Duodenal mucosa (tissue), 2 donors: ENCODE measurements around the gene EXO1.
A peak's percentile ranks its signal among the peaks of the same experiment; 100 is the strongest.
"Not testable (repeated sequence)": the region's sequence is repeated elsewhere in the genome, so short reads cannot be mapped to it uniquely, and the experiment has no call there.

ENCODE experiments used
- H3K27ac ChIP-seq: one replicate; pipeline ENCODE4 v1.7.0; 2013; ENCODE audit warnings: low read depth, low read length
- H3K27me3 ChIP-seq, 2 donors: one replicate each; pipeline ENCODE4 v1.7.0; 2013; ENCODE audit warnings: low read length in 2 of 2, control low read depth in 1 of 2; ENCODE audit not compliant: insufficient read depth in 2 of 2, control insufficient read depth in 1 of 2
- H3K36me3 ChIP-seq, 2 donors: one replicate each; pipeline ENCODE4 v1.7.0; 2013; ENCODE audit warnings: low read length in 2 of 2, control low read depth in 1 of 2; ENCODE audit not compliant: insufficient read depth in 2 of 2, control insufficient read depth in 1 of 2
- H3K4me1 ChIP-seq, 2 donors: one replicate each; pipeline ENCODE4 v1.7.0; 2013; ENCODE audit warnings: low read length in 2 of 2, control low read depth in 1 of 2; ENCODE audit not compliant: insufficient read depth in 2 of 2, control insufficient read depth in 1 of 2
- H3K4me3 ChIP-seq, 2 donors: one replicate each; pipeline ENCODE4 v1.7.0; 2013; ENCODE audit warnings: low read length in 2 of 2, low read depth in 1 of 2
- H3K9ac ChIP-seq, 2 donors: one replicate each; pipeline ENCODE4 v1.7.0; 2013; ENCODE audit warnings: low read length in 2 of 2, low read depth in 1 of 2
- H3K9me3 ChIP-seq, 2 donors: one replicate each; pipeline ENCODE4 v1.7.0; 2013; ENCODE audit warnings: low read length in 2 of 2, control low read depth in 1 of 2; ENCODE audit not compliant: control insufficient read depth in 1 of 2

Gene EXO1

DNA sequence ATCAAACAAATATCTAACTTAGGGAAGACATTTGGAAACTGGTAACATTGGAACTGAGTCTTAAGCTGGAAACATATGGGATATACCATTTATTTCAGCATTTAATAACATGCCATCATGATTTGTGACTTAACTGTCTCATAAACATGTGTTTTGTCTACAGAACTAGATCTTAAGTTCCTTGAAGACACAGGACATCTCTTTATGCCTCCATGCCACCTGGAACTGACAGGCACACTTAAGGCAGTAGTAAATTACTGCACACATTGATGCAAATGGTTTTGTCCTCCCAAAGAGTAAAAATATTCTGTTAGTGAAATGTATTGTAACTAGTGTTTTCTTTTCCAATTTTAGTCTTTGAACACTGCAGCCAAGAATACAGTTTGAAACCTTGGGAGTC is 1.6 kb upstream of the EXO1 start:
- Histone ChIP-seq H3K9me3 (no peaks in the 10 kb centered on the region), H3K9ac (no peak overlapping the region), H3K27ac (no peak overlapping the region), H3K27me3 (no peaks in the 10 kb centered on the region), H3K4me3 (no peak overlapping the region), H3K4me1 (peaks cover 12 to 13% of the 10 kb centered on the region in 2 donors), H3K36me3 (no peaks in the 10 kb centered on the region)

- no peak overlapping the region for H3K27ac ChIP-seq
- H3K9me3 ChIP-seq: no peaks in the 10 kb centered on the region
- no peaks in the 10 kb centered on the region for H3K36me3 ChIP-seq
- H3K4me3 ChIP-seq: peak overlapping the region; percentile 88 to 91
- peaks cover 12 to 13% of the 10 kb centered on the region in 2 donors for H3K4me1 ChIP-seq
- H3K9ac ChIP-seq: peak overlapping the region; percentile 67 to 90
- no peaks in the 10 kb centered on the region for H3K27me3 ChIP-seq
Observed at GRCh38 chr1:241846862-241847539, 1.0 kb upstream of the EXO1 start.

DNA sequence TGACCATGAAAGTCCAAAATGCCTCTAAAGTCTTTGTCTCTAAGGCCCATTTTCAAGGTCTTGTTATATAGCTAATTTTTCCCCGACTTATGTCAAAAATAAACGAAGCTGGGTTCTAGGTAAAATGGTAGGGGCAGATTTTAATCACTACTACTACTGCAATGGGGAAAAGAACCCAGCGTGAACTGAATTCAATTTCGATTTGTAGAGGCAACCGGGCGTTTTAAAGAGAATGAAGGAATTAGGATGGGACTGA is 536 bp upstream of the EXO1 start:
- no peaks in the 10 kb centered on the region for H3K27me3 ChIP-seq
- no peaks in the 10 kb centered on the region for H3K36me3 ChIP-seq
- peak overlapping the region; percentile 99 for H3K27ac ChIP-seq
- H3K9me3 ChIP-seq: no peaks in the 10 kb centered on the region
- H3K4me1 ChIP-seq: peaks cover 12 to 13% of the 10 kb centered on the region in 2 donors
- H3K4me3 ChIP-seq: peak overlapping the region; percentile 88 to 91
- peak overlapping the region; percentile 67 to 90 for H3K9ac ChIP-seq

DNA sequence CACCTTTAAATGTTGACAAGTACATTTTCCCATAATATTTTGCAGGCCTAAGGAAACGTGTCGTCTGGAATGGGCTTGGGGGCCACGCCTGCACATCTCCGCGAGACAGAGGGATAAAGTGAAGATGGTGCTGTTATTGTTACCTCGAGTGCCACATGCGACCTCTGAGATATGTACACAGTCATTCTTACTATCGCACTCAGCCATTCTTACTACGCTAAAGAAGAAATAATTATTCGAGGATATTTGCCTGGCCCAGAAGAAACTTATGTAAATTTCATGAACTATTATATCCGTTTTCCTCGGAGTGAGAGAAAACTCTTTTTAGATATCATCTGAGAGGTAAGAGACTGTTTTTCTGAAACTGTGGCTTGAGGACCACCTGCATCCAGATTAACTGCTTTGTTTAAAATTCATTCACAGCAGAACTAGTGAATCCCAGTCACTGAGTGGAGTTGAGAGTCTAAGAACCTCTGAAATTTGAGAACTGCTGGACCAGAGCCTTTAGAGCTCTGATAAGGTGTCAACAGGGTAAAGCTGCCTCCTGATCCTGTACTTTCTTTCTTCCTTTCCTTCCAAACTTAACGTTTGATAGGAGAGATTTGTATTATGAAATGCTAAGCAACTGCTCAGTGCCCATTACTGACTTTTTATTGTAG is 811 bp downstream of the EXO1 start:
- H3K9ac ChIP-seq: peak overlapping the region; percentile 67 to 90
- no peak overlapping the region for H3K27ac ChIP-seq
- H3K4me1 ChIP-seq: peaks cover 12 to 13% of the 10 kb centered on the region in 2 donors
- H3K27me3 ChIP-seq: no peaks in the 10 kb centered on the region
- H3K36me3 ChIP-seq: no peaks in the 10 kb centered on the region
- no peaks in the 10 kb centered on the region for H3K9me3 ChIP-seq
- peak overlapping the region; percentile 88 to 91 for H3K4me3 ChIP-seq

GRCh38 chr1:241849345-241849695 is 1.3 kb downstream of the EXO1 start:
- peak overlapping the region in 1 of 2 donors; percentile 91 for H3K4me3 ChIP-seq
- H3K9ac ChIP-seq: no peak overlapping the region
- no peaks in the 10 kb centered on the region for H3K36me3 ChIP-seq
- H3K27ac ChIP-seq: no peak overlapping the region
- H3K4me1 ChIP-seq: peaks cover 12 to 13% of the 10 kb centered on the region in 2 donors
- no peaks in the 10 kb centered on the region for H3K9me3 ChIP-seq
- H3K27me3 ChIP-seq: no peaks in the 10 kb centered on the region

DNA sequence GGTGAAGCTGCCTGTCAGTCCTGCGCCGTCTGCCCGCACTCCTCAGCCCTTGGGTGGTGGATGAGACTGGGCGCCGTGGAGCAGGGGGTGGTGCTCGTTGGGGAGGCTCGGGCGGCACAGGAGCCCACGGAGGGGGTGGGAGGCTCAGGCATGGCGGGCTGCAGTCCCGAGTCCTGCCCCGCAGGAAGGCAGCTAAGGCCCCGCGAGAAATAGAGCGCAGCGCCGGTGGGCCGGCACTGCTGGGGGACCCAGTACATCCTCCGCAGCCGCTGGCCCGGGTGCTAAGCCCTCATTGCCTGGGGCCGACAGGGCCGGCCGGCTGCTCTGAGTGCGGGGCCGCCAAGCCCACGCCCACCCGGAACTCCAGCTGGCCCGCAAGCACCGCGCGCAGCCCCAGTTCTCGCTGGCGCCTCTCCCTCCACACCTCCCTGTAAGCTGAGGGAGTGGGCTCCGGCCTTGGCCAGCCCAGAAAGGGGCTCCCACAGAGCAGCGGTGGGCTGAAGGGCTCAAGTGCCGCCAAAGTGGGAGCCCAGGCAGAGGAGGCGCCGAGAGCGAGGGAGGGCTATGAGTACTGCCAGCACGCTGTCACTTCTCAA is 7.6 kb downstream of the EXO1 start:
- H3K27me3 ChIP-seq, H3K9ac ChIP-seq, H3K27ac ChIP-seq, H3K36me3 ChIP-seq, H3K9me3 ChIP-seq, H3K4me1 ChIP-seq, H3K4me3 ChIP-seq: not testable (repeated sequence)

DNA sequence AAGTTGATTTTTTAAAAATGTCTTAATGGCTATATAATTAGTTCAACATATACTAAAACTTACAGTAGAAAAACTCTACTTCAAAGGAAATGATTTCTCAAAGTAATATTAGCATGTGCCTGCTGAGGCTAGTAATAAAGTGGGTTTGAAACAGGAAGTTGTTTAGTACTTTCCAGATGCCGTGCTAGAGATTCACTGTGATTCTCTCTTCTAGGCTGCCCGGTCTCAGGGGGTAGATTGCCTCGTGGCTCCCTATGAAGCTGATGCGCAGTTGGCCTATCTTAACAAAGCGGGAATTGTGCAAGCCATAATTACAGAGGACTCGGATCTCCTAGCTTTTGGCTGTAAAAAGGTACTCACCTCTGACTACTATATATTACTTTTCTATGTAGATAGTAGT is 9.1 kb downstream of the EXO1 start:
- Histone ChIP-seq H3K27ac (no peak overlapping the region), H3K9me3 (no peaks in the 10 kb centered on the region), H3K4me1 (no peaks in the 10 kb centered on the region), H3K36me3 (no peaks in the 10 kb centered on the region), H3K27me3 (no peaks in the 10 kb centered on the region), H3K9ac (no peak overlapping the region), H3K4me3 (no peak overlapping the region)

DNA sequence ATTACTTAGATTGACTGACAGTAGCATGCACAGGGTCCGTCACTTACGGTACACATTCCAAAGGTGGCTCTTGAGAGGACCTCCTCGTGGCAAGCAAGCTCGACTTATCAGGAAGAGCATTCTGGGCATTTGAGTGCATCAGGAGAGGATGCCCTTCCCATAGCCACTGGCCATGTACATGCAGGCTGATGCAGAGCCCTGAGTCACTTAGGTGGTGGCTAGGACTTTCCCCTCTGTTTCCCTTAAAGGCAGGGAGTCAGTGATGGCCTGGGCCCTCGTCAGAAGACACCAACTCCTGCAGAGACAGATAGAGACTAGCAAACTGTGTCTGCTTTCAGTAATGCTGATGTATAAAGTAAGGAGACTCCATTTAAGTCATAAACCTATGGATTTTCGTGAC is 12.9 kb downstream of the EXO1 start:
- H3K4me1 ChIP-seq: no peaks in the 10 kb centered on the region
- no peak overlapping the region for H3K27ac ChIP-seq
- no peak overlapping the region for H3K4me3 ChIP-seq
- H3K9ac ChIP-seq: no peak overlapping the region
- H3K9me3 ChIP-seq: no peaks in the 10 kb centered on the region
- no peaks in the 10 kb centered on the region for H3K27me3 ChIP-seq
- no peaks in the 10 kb centered on the region for H3K36me3 ChIP-seq

- Histone ChIP-seq H3K27me3 (no peaks in the 10 kb centered on the region), H3K9me3 (no peaks in the 10 kb centered on the region), H3K9ac (no peak overlapping the region), H3K4me3 (no peak overlapping the region), H3K36me3 (no peaks in the 10 kb centered on the region), H3K27ac (no peak overlapping the region), H3K4me1 (no peaks in the 10 kb centered on the region)
Observed at GRCh38 chr1:241869022-241869421, 21.0 kb downstream of the EXO1 start.

DNA sequence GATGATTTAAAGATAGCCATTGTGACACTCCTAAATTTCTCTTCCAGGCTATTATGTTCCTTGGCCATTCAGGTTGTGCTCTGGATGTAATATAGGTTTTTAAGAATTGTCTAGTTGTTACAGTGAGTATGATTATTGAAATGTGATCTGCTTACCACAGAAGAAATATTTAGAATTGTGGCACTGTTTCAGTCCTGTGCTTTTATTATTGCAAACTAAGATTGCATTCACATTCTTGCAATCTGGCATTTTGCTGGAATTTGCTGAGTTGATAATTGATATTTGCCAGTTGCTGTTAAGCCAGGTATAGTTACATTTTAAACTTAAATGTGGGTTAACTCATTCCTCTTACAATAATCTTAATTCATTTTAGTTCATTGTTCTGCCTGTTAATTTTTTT is 22.3 kb downstream of the EXO1 start:
- no peaks in the 10 kb centered on the region for H3K9me3 ChIP-seq
- H3K9ac ChIP-seq: no peak overlapping the region
- no peak overlapping the region for H3K27ac ChIP-seq
- H3K4me3 ChIP-seq: no peak overlapping the region
- H3K27me3 ChIP-seq: no peaks in the 10 kb centered on the region
- H3K36me3 ChIP-seq: no peaks in the 10 kb centered on the region
- no peaks in the 10 kb centered on the region for H3K4me1 ChIP-seq
